H54 (cell line): Measurements from ENCODE around the gene TRIM25.

Source experiments
- DNase-seq: peaks from one replicate; pipeline ENCODE4 v3.0.0; 2011; ENCODE audit warnings: low spot score, mixed read lengths; ENCODE audit not compliant: insufficient read length
- FAIRE-seq: peaks from 3 replicates; lab custom pipeline; 2011; peaks lifted over from hg19 to GRCh38; lab: Jason Lieb, UNC
- POLR2A ChIP-seq: IDR thresholded peaks from 2 replicates; pipeline ENCODE4 v1.6.1; 2011; ENCODE audit warnings: low read depth, mild to moderate bottlenecking, low read length

TRIM25 gene

DNA sequence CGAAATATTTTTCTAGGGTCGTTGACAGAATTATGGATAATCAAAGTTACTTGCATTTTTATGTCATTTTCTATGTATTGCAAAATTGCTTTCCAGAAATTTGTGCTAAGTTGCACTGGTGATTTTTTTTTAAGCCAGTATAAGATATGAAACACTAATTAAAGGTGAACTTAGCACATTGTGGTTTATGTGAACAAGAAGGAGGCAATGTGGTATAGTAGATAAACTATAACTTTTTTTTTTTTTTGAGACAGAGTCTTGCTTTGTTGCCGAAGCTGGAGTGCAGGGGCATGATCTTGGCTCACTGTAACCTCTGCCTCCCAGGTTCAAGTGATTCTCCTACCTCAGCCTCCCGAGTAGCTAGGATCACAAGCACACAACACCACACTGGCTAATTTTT, 66.7 kb downstream of the TRIM25 start:
- FAIRE-seq = no peak
- DNase-seq = no peak
- TF ChIP-seq POLR2A = no peak

DNA sequence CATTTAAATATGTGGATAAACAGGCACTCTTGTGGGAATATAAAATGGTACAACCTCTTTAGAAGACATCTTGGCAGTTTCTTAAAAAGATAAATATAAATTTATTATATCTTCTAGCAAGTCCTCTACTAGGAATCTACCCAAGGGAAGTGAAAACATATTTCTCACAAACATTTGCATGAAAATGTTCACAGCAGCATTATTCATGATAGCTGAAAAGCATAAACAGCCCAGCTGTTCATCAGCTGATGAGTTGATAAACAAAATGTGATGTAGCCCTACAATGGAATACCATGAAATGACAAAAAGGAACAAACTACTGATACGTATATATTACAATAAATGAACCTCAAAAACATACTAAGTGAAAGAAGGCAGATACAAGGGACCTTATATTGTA, 67.9 kb downstream of the TRIM25 start:
- DNase-seq (no peak), FAIRE-seq (peak; percentile 62)
- no peak for TF ChIP-seq POLR2A

DNA sequence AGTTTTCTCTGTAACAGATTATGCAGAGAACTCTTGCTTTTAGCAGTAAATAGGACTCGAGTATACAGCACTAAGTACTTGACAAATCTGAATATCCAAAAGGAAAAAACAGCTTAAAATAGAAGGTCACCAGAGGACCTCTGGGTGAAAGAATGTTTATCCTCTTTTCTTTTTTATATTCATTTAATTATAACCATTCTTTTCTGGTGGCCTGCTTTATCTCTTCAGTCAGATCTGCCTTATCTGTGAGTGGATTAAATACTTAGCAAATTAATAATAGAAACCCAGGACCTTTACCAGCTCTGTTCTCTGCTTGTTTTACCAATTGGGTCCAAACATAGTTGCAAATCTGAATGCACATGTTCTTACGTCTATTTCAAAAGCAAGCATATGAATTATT, 71.3 kb downstream of the TRIM25 start:
- DNase-seq (no peak), FAIRE-seq (no peak)
- no peak for TF ChIP-seq POLR2A

DNA sequence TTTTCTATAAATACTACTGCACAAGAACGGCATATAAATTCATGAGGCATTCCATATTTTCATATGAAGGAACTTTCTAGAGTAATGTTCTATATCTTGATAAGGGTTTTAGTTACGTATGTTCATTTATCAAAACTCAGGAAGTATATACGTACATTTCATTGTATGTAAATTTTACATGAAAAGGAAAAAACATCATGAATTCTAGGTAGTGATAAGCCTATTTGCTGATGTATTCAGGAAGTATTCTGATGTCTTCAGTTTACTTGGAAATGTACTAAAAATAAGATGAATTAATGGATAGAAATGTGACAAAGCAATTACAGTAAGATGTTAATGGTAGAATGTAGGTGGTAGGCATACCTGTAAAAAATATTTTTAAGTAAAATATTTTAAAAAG, 75.2 kb downstream of the TRIM25 start:
- no peak for TF ChIP-seq POLR2A
- DNase-seq (no peak), FAIRE-seq (no peak)
